Measurements from ENCODE around the gene TPSD1.
A peak's percentile ranks its signal among the peaks of the same experiment; 100 is the strongest.
"Not testable (repeated sequence)": the region's sequence is repeated elsewhere in the genome, so short reads cannot be mapped to it uniquely, and the experiment has no call there.

The TPSD1 gene

GRCh38 chr16:1241081-1241480 lies 14.8 kb upstream of the TPSD1 start:
- DNase-seq (ENCODE audit: low spot score): not testable (repeated sequence)

GRCh38 chr16:1243363-1243762 lies 12.5 kb upstream of the TPSD1 start:
- not testable (repeated sequence) for DNase-seq (ENCODE audit: low spot score)

GRCh38 chr16:1243907-1244850 lies 11.7 kb upstream of the TPSD1 start:
- DNase-seq (ENCODE audit: low spot score): not testable (repeated sequence)

GRCh38 chr16:1244881-1245280 lies 11.0 kb upstream of the TPSD1 start:
- peak; percentile 90 for DNase-seq (ENCODE audit: low spot score)

- DNase-seq (ENCODE audit: low spot score): no peak
These were observed 10.3 kb upstream of the TPSD1 start for GRCh38 chr16:1245452-1246020.

GRCh38 chr16:1247903-1248537 lies 7.8 kb upstream of the TPSD1 start:
- not testable (repeated sequence) for DNase-seq (ENCODE audit: low spot score)

GRCh38 chr16:1249031-1249755 lies 6.7 kb upstream of the TPSD1 start:
- DNase-seq (ENCODE audit: low spot score): not testable (repeated sequence)

- DNase-seq (ENCODE audit: low spot score): not testable (repeated sequence)
These were observed 2.0 kb upstream of the TPSD1 start for GRCh38 chr16:1253701-1254364.

- not testable (repeated sequence) for DNase-seq (ENCODE audit: low spot score)
These were observed 1.0 kb upstream of the TPSD1 start for GRCh38 chr16:1254821-1255220.

GRCh38 chr16:1256296-1256873 lies 516 bp downstream of the TPSD1 start:
- not testable (repeated sequence) for DNase-seq (ENCODE audit: low spot score)

GRCh38 chr16:1256874-1257322 lies 1.0 kb downstream of the TPSD1 start:
- DNase-seq (ENCODE audit: low spot score): no peak

GRCh38 chr16:1257561-1258224 lies 1.8 kb downstream of the TPSD1 start:
- DNase-seq (ENCODE audit: low spot score): no peak

GRCh38 chr16:1258225-1258600 lies 2.3 kb downstream of the TPSD1 start:
- DNase-seq (ENCODE audit: low spot score): no peak

GRCh38 chr16:1258906-1259759 lies 3.3 kb downstream of the TPSD1 start:
- DNase-seq (ENCODE audit: low spot score): no peak

GRCh38 chr16:1259760-1260068 lies 3.8 kb downstream of the TPSD1 start:
- no peak for DNase-seq (ENCODE audit: low spot score)

- no peak for DNase-seq (ENCODE audit: low spot score)
These were observed 4.3 kb downstream of the TPSD1 start for GRCh38 chr16:1260101-1260680.

GRCh38 chr16:1261131-1261892 lies 5.4 kb downstream of the TPSD1 start:
- DNase-seq (ENCODE audit: low spot score): no peak

GRCh38 chr16:1262210-1262845 lies 6.5 kb downstream of the TPSD1 start:
- DNase-seq (ENCODE audit: low spot score): no peak
